ENCODE data around the gene WDR43. TPM values are rescaled to one million over a fixed set of nuclear protein-coding genes. Genes with fewer than 3 reads are reported as not detected.

WDR43 gene
- total and polyA plus RNA-seq, 11 donors, result 4.5 to 35.9 (median 22.5) TPM

DNA sequence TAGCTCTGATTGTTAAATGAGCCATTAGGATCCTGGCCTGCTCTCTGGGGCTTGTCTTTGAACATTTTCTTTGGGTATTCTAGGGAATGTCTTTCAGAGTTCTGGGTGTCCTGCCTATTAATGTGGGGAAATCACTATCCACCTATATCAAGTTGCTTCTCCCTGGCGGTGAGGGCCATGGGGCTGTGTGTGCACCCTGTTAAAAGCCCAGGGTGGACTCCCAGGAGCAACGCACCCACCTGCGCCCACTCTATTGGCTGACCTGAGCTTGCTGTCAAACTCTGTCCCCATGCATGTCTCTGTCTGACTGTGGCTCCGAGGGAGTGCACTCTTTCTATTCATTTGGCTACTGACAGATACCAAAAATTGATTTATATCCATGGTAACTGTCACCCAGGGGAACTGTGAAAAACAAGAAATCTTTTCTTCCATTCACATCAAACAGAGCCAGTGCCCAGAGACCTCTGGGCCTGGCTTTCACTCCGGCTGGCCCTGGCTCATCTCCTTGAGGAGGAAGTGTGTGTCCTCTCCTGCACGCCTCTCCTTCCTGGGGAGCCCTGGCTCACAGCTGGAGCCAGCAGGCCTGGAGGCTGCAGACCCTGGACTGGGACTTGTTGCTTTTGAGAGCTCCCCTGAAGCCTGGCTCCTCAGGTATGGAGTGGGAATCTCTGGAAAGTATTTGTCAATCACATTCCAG is 76.1 kb downstream of the WDR43 start:
- TF ChIP-seq, protein P1, sequence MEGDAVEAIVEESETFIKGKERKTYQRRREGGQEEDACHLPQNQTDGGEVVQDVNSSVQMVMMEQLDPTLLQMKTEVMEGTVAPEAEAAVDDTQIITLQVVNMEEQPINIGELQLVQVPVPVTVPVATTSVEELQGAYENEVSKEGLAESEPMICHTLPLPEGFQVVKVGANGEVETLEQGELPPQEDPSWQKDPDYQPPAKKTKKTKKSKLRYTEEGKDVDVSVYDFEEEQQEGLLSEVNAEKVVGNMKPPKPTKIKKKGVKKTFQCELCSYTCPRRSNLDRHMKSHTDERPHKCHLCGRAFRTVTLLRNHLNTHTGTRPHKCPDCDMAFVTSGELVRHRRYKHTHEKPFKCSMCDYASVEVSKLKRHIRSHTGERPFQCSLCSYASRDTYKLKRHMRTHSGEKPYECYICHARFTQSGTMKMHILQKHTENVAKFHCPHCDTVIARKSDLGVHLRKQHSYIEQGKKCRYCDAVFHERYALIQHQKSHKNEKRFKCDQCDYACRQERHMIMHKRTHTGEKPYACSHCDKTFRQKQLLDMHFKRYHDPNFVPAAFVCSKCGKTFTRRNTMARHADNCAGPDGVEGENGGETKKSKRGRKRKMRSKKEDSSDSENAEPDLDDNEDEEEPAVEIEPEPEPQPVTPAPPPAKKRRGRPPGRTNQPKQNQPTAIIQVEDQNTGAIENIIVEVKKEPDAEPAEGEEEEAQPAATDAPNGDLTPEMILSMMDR (IDR thresholded peaks at IDR 0.05), result no peak
- TF ChIP-seq POLR2A (IDR thresholded peaks at IDR 0.05), result no peak
- H3K27me3 ChIP-seq, result no peaks in the 10 kb centered on the region
- no peak for DNase-seq
- WGBS, 4 donors, result 77 to 93% (median 84%) methylated on average over 6 of the region's 6 CpGs
- no peaks in the 10 kb centered on the region for H3K4me1 ChIP-seq
- H3K36me3 ChIP-seq, result no peaks in the 10 kb centered on the region
- H3K27ac ChIP-seq, result no peak overlapping the region
- no peak overlapping the region for H3K4me3 ChIP-seq
- no peak for ATAC-seq
- intact Hi-C loops (cut with DNase I), result loop anchor here in 1 of 10 donors (5.0 kb wide), 1 partner anchor 157 kb away; no protein-coding TSS in a partner anchor
- peaks cover 0 to 10% (median 0%) of the 10 kb centered on the region in 12 donors for H3K9me3 ChIP-seq

DNA sequence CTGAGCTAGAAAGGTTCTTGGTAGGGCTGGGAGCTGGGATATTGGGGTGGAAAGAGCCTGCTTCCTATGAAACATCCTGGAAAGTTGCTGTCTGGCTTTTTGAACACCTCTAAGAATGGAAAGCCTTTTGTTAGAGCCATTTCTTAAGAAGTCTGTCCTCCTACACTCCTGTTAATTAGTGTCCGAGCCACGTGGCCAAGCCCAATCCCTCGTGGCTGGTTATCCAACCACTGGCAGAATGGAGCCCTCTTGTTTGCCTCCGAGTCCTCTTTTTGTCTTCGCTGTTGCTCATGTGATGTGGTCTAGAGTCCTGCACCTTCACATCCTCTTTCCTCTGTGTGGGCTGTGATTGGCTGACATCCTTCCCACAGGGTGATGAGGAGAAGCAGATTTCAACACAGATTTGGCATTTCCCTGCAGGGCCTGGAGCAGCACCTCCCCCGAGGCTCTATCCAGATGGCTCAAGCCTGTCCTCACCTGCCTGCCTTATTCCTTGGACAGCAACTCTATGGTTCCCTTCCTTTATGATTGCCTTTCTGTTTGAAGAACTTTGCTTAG is 78.4 kb downstream of the WDR43 start:
- no peaks in the 10 kb centered on the region for H3K27me3 ChIP-seq
- TF ChIP-seq POLR2A (IDR thresholded peaks at IDR 0.05), result no peak
- TF ChIP-seq, protein P1 (IDR thresholded peaks at IDR 0.05), result no peak
- intact Hi-C loops (cut with DNase I), result loop anchor here in 1 of 10 donors (5.0 kb wide), 1 partner anchor 154 kb away; no protein-coding TSS in a partner anchor
- peaks cover 0 to 15% (median 0%) of the 10 kb centered on the region in 12 donors for H3K4me1 ChIP-seq
- DNase-seq (no peak), ATAC-seq (no peak)
- H3K36me3 ChIP-seq, result no peaks in the 10 kb centered on the region
- no peak overlapping the region for H3K27ac ChIP-seq
- no peak overlapping the region for H3K4me3 ChIP-seq
- H3K9me3 ChIP-seq, result peaks cover 0 to 10% (median 0%) of the 10 kb centered on the region in 12 donors
- 73 to 88% (median 79%) methylated on average over 6 of the region's 6 CpGs for WGBS, 4 donors

DNA sequence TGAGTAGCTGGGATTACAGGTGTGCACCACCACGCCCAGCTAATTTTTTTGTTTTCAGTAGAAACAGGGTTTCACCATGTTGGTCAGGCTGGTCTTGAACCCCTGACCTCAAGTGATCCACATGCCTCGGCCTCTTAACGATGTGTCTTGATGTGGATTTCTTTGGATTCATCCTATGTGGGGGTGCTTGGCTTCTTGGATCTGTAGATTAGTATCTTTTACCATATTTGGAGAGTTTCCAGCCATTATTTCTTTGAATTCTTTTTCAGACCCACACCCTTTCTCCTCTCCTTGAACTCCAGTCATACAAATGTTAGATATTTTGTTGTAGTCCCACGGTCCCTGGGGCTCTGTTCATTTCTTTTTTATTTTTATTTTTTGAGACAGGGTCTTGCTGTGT is 79.8 kb downstream of the WDR43 start:
- WGBS, 4 donors, result 93 to 96% (median 95%) methylated on average over 4 of the region's 4 CpGs
- Histone ChIP-seq H3K27me3 (no peaks in the 10 kb centered on the region), H3K4me1 (peaks cover 0 to 15% (median 0%) of the 10 kb centered on the region in 12 donors), H3K27ac (no peak overlapping the region), H3K9me3 (peaks cover 0 to 10% (median 0%) of the 10 kb centered on the region in 12 donors), H3K36me3 (no peaks in the 10 kb centered on the region), H3K4me3 (no peak overlapping the region)
- DNase-seq, result no peak
- TF ChIP-seq, protein P1 (IDR thresholded peaks at IDR 0.05), result no peak
- no peak for TF ChIP-seq POLR2A (IDR thresholded peaks at IDR 0.05)
- no peak for ATAC-seq
- intact Hi-C loops (cut with DNase I), result loop anchor here in 1 of 10 donors (5.0 kb wide), 1 partner anchor 153 kb away; no protein-coding TSS in a partner anchor

DNA sequence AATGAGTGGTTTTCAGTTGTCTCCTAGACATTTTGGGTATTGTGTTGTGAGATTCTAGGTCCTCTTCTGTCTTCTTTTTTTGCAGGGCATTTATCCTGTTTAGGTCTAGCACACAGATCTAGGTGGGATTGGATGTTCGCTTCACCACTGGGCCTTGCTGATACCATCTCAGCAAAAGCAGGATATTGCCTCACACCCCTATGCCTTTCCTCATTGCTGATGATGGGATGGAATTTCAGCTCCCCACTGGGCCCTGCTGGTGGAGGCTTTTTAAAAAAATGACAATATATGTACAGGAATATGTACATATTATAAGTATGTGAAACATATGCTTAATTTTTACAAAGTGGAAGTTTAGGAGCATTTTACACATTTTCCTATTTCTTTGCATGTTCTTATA is 81.2 kb downstream of the WDR43 start:
- Histone ChIP-seq H3K27ac (peak overlapping the region in 1 of 12 donors; percentile 72), H3K27me3 (no peaks in the 10 kb centered on the region), H3K9me3 (peaks cover 0 to 10% (median 0%) of the 10 kb centered on the region in 12 donors), H3K4me3 (no peak overlapping the region), H3K4me1 (peaks cover 0 to 21% (median 5%) of the 10 kb centered on the region in 12 donors), H3K36me3 (no peaks in the 10 kb centered on the region)
- no peak for TF ChIP-seq POLR2A (IDR thresholded peaks at IDR 0.05)
- intact Hi-C loops (cut with DNase I), result loop anchor here in 2 of 10 donors (5.0 kb wide), 1 partner anchor 37 kb away; no protein-coding TSS in a partner anchor
- 73 to 97% (median 88%) methylated on average over 1 of the region's 1 CpG for WGBS, 4 donors
- ATAC-seq, result no peak
- DNase-seq, result no peak
